ENCODE measurements around the gene CDK5RAP1. TPM values are rescaled to one million over a fixed set of nuclear protein-coding genes. Genes with fewer than 3 reads are reported as not detected.

The CDK5RAP1 gene
- total and polyA plus RNA-seq, 2 of the 8 experiments (the other 6 are each of a cell fraction or from before 2014, with no cell fraction given) = 37.8 to 46.6 TPM

DNA sequence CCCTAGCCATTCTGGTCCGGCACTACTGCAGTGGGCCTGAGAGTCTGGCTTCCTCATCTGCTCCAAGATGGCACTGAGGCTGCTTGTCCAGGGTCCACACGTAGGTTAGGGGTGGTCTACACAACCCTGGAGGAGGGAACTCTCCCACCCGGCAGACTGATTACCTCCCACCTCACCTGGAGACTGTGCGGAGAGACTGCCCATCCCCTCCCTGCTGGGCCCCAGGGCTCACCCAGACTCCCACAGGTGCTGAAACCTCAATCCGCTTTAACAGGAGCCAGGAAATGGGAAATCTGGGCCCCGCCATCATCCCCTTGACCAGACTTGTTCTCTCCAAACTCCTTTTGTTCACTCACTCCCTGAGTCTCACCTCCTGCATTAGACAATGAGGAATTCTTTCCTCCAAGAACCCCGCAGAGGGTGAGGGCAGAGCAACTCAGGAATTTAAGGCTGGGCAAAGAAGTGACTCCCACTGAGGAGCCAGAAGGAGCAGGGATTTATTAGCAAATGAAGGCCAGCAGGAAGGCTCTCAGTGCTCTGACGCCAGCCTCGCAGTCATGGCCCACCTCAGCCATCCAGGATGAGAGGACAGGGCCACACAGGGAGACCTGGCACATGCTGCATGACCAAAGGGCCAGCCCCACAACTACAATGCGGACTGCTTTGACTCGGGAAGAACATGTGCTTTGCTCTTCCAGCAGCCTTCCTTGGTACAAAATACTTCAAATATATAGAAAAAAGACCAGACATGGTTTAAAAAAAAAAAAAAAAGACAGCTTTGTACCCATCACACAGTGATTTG lies 53.0 kb downstream of the CDK5RAP1 start:
- no peaks in the 10 kb centered on the region for H4K20me1 ChIP-seq (replicated peaks in 1 of 2; ENCODE audit: control insufficient read depth in 1 of 2, insufficient read depth in 2 of 2, low read length in 2 of 2)
- H2BK20ac ChIP-seq (ENCODE audit: low read length) = no peak overlapping the region
- H3K4ac ChIP-seq (replicated peaks; ENCODE audit: insufficient read length, low read depth, low read length) = no peak overlapping the region
- no peak overlapping the region for H4K91ac ChIP-seq (replicated peaks; ENCODE audit: insufficient read length, low read length)
- ChIA-PET CTCF (ENCODE audit: partially characterized antibody) (interaction anchor here (1.1 kb wide), 1 partner anchor 86 kb away, joined by 3 read pairs; no protein-coding TSS in a partner anchor), POLR2A (ENCODE audit: partially characterized antibody) (no interaction called here)
- no peaks in the 10 kb centered on the region for H3K27me3 ChIP-seq (replicated peaks in 1 of 4; ENCODE audit: control insufficient read depth in 3 of 4, extremely low read depth in 1 of 4, insufficient read depth in 3 of 4, low read length in 3 of 4)
- 66% methylated on average over 11 of the region's 11 CpGs; no CpG with 5 or more reads in 1 of the 2 experiments for WGBS, 2 experiments (ENCODE audit: extremely low coverage in 1 of 2, insufficient coverage in 1 of 2, insufficient read length in 1 of 2, insufficient replicate concordance in 2 of 2, low coverage in 1 of 2, low lambda C conversion rate in 2 of 2, missing lambda C conversion rate in 1 of 2)
- no peaks in the 10 kb centered on the region for H3K36me3 ChIP-seq (ENCODE audit: control insufficient read depth in 2 of 4, insufficient read depth in 4 of 4, low read length in 3 of 4)
- peak overlapping the region in 1 of 2 experiments; percentile 4; a peak in 1 of 4 replicates for H3K4me2 ChIP-seq (ENCODE audit: insufficient read depth in 1 of 2, low read depth in 2 of 2, low read length in 2 of 2)
- H3K56ac ChIP-seq (replicated peaks; ENCODE audit: insufficient read length, low read depth, low read length) = no peak overlapping the region
- H3K23ac ChIP-seq (ENCODE audit: insufficient read length) = no peak overlapping the region
- no peak overlapping the region for H3K9ac ChIP-seq (replicated peaks in 1 of 4; ENCODE audit: extremely low read depth in 1 of 4, low read depth in 3 of 4, low read length in 3 of 4)
- H3K4me1 ChIP-seq (replicated peaks in 1 of 4; ENCODE audit: control insufficient read depth in 3 of 4, insufficient read depth in 4 of 4, low read length in 3 of 4) = peaks cover 9 to 15% (median 10%) of the 10 kb centered on the region in 4 experiments; a peak in 6 of 7 replicates
- no peak overlapping the region for H2BK5ac ChIP-seq (ENCODE audit: low read depth, low read length)
- no peak overlapping the region for H2AFZ ChIP-seq (ENCODE audit: low read length)
- H2BK15ac ChIP-seq (ENCODE audit: low read length) = no peak overlapping the region
- FAIRE-seq (no peak), DNase-seq (ENCODE audit: low read depth in 1 of 2, low spot score in 2 of 2) (no peak)
- no peak overlapping the region for H3K14ac ChIP-seq (ENCODE audit: insufficient read length)
- no peak overlapping the region; the same call in 1 of the 2 replicates for H2BK12ac ChIP-seq (ENCODE audit: low read depth, low read length)
- no peaks in the 10 kb centered on the region for H3K23me2 ChIP-seq (ENCODE audit: low read depth, low read length)
- no peak overlapping the region for H4K5ac ChIP-seq (ENCODE audit: insufficient read length, low read depth, low read length)
- H3K9me3 ChIP-seq (ENCODE audit: insufficient read depth in 2 of 2, low read depth in 1 of 2, low read length in 1 of 2) = no peaks in the 10 kb centered on the region
- no peaks in the 10 kb centered on the region for H3K79me1 ChIP-seq (ENCODE audit: low read depth, low read length)
- H2AK5ac ChIP-seq (ENCODE audit: low read depth, low read length) = no peak overlapping the region; the same call in 1 of the 2 replicates
- no peak overlapping the region for H4K8ac ChIP-seq (ENCODE audit: extremely low read depth, insufficient read depth, low read length)
- H3K18ac ChIP-seq (ENCODE audit: extremely low read depth, low read length) = peak overlapping the region; percentile 24; the same call in 1 of the 2 replicates
- H3K4me3 ChIP-seq (ENCODE audit: extremely low read depth in 1 of 4, insufficient read depth in 2 of 4, low read depth in 3 of 4, low read length in 4 of 4) = no peak overlapping the region
- H3K79me2 ChIP-seq (ENCODE audit: control insufficient read depth in 1 of 2, insufficient read depth in 2 of 2, low read length in 2 of 2) = no peaks in the 10 kb centered on the region
- H2BK120ac ChIP-seq (replicated peaks; ENCODE audit: low read depth, low read length) = no peak overlapping the region
- H3K27ac ChIP-seq (ENCODE audit: low read depth, low read length) = no peak overlapping the region
- TF ChIP-seq CBX5 (IDR thresholded peaks at IDR 0.05; ENCODE audit: low read depth, low read length) (no peak), BCL11A (IDR thresholded peaks at IDR 0.05; ENCODE audit: low read depth in 2 of 2, low read length in 2 of 2) (no peak), SP1 (IDR thresholded peaks at IDR 0.05; ENCODE audit: low read depth, low read length) (no peak), CTBP2 (IDR thresholded peaks at IDR 0.05; ENCODE audit: borderline replicate concordance, insufficient read depth, insufficient read length, low read length) (no peak), EP300 (IDR thresholded peaks at IDR 0.05; ENCODE audit: borderline replicate concordance in 1 of 2, low read depth in 2 of 2, low read length in 2 of 2) (no peak), TEAD4 (IDR thresholded peaks at IDR 0.05; ENCODE audit: low read depth, low read length) (peak; percentile 15; the same call in 1 of the 2 replicates), SAP30 (IDR thresholded peaks at IDR 0.05; ENCODE audit: insufficient read depth, insufficient replicate concordance, low read length) (no peak), CREB1 (IDR thresholded peaks at IDR 0.05) (no peak; the same call in 1 of the 2 replicates)
- TF ChIP-seq, protein P1, sequence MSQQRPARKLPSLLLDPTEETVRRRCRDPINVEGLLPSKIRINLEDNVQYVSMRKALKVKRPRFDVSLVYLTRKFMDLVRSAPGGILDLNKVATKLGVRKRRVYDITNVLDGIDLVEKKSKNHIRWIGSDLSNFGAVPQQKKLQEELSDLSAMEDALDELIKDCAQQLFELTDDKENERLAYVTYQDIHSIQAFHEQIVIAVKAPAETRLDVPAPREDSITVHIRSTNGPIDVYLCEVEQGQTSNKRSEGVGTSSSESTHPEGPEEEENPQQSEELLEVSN (IDR thresholded peaks at IDR 0.05) = peak; percentile 49; the same call in 1 of the 2 replicates
- TF ChIP-seq, protein P2, sequence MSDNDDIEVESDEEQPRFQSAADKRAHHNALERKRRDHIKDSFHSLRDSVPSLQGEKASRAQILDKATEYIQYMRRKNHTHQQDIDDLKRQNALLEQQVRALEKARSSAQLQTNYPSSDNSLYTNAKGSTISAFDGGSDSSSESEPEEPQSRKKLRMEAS (IDR thresholded peaks at IDR 0.05) = peak; percentile 66; the same call in 1 of the 2 replicates

All from H1 (cell line).